KMS-11 (cell line): ENCODE results near the gene SPECC1.
"Not testable (repeated sequence)": the region's sequence is repeated elsewhere in the genome, so short reads cannot be mapped to it uniquely, and the experiment has no call there.

Source experiments
- H2AFZ ChIP-seq: fragments of 200-600 bp; sonication (generic); 2 replicates; pipeline ENCODE4 v1.6.1; 2016; ENCODE audit warnings: antibody characterized with exemption, mixed run types, low read depth
- H3K27ac ChIP-seq: fragments of 200-600 bp; sonication (generic); 2 replicates; pipeline ENCODE4 v1.6.1; 2016; ENCODE audit warnings: mild to moderate bottlenecking, mixed run types
- H3K27me3 ChIP-seq: fragments of 200-600 bp; sonication (generic); 2 replicates; pipeline ENCODE4 v1.6.1; 2017; ENCODE audit warnings: mild to moderate bottlenecking, low read depth, mixed run types, moderate library complexity; ENCODE audit not compliant: insufficient read depth
- H3K36me3 ChIP-seq: fragments of 200-600 bp; sonication (generic); 2 replicates; pipeline ENCODE4 v1.6.1; 2017; ENCODE audit warnings: mild to moderate bottlenecking, mixed run types; ENCODE audit not compliant: insufficient read depth
- H3K4me1 ChIP-seq: fragments of 200-600 bp; sonication (generic); 2 replicates; pipeline ENCODE4 v1.6.1; 2016; ENCODE audit warnings: mild to moderate bottlenecking, low read depth, mixed run types; ENCODE audit not compliant: poor library complexity, severe bottlenecking
- H3K4me2 ChIP-seq: fragments of 200-600 bp; sonication (generic); 2 replicates; pipeline ENCODE4 v1.7.0; 2016; ENCODE audit warnings: mild to moderate bottlenecking, mixed run types
- H3K4me3 ChIP-seq: fragments of 200-600 bp; sonication (generic); IDR thresholded peaks from 2 replicates; pipeline ENCODE4 v1.6.1; 2017; ENCODE audit warnings: low read depth, low read length, mixed read lengths; ENCODE audit not compliant: insufficient read depth
- H3K79me2 ChIP-seq: fragments of 200-600 bp; sonication (generic); 2 replicates; pipeline ENCODE4 v1.6.1; 2016; ENCODE audit warnings: low read depth, mixed run types; ENCODE audit not compliant: insufficient read depth
- H3K9ac ChIP-seq: fragments of 200-600 bp; sonication (generic); 2 replicates; pipeline ENCODE4 v1.6.1; 2016; ENCODE audit warnings: mild to moderate bottlenecking, mixed run types
- H4K20me1 ChIP-seq: fragments of 200-600 bp; sonication (generic); 2 replicates; pipeline ENCODE4 v1.6.1; 2016; ENCODE audit warnings: mild to moderate bottlenecking, mixed run types; ENCODE audit not compliant: insufficient read depth
- TF ChIP-seq, protein P1 (sequence below): fragments of 200-600 bp; sonication (generic); conservative IDR thresholded peaks from 2 replicates; pipeline ENCODE4 v1.6.1; 2017; ENCODE audit warnings: low read depth, mild to moderate bottlenecking, antibody characterized with exemption, low read length, moderate library complexity, mixed read lengths

Gene SPECC1

GRCh38 chr17:20072692-20072992 is 63.5 kb downstream of the SPECC1 start:
- Histone ChIP-seq H3K9ac (peak overlapping the region; percentile 21; the same call in 1 of the 2 replicates), H3K4me2 (peak overlapping the region; percentile 86), H4K20me1 (no peaks in the 10 kb centered on the region), H3K27ac (peak overlapping the region; percentile 78), H2AFZ (peak overlapping the region; percentile 72; the same call in 1 of the 2 replicates), H3K27me3 (no peaks in the 10 kb centered on the region), H3K79me2 (no peaks in the 10 kb centered on the region), H3K36me3 (no peaks in the 10 kb centered on the region), H3K4me3 (no peak overlapping the region), H3K4me1 (peaks cover 31% of the 10 kb centered on the region)
- TF ChIP-seq, protein P1, sequence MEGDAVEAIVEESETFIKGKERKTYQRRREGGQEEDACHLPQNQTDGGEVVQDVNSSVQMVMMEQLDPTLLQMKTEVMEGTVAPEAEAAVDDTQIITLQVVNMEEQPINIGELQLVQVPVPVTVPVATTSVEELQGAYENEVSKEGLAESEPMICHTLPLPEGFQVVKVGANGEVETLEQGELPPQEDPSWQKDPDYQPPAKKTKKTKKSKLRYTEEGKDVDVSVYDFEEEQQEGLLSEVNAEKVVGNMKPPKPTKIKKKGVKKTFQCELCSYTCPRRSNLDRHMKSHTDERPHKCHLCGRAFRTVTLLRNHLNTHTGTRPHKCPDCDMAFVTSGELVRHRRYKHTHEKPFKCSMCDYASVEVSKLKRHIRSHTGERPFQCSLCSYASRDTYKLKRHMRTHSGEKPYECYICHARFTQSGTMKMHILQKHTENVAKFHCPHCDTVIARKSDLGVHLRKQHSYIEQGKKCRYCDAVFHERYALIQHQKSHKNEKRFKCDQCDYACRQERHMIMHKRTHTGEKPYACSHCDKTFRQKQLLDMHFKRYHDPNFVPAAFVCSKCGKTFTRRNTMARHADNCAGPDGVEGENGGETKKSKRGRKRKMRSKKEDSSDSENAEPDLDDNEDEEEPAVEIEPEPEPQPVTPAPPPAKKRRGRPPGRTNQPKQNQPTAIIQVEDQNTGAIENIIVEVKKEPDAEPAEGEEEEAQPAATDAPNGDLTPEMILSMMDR: no peak

DNA sequence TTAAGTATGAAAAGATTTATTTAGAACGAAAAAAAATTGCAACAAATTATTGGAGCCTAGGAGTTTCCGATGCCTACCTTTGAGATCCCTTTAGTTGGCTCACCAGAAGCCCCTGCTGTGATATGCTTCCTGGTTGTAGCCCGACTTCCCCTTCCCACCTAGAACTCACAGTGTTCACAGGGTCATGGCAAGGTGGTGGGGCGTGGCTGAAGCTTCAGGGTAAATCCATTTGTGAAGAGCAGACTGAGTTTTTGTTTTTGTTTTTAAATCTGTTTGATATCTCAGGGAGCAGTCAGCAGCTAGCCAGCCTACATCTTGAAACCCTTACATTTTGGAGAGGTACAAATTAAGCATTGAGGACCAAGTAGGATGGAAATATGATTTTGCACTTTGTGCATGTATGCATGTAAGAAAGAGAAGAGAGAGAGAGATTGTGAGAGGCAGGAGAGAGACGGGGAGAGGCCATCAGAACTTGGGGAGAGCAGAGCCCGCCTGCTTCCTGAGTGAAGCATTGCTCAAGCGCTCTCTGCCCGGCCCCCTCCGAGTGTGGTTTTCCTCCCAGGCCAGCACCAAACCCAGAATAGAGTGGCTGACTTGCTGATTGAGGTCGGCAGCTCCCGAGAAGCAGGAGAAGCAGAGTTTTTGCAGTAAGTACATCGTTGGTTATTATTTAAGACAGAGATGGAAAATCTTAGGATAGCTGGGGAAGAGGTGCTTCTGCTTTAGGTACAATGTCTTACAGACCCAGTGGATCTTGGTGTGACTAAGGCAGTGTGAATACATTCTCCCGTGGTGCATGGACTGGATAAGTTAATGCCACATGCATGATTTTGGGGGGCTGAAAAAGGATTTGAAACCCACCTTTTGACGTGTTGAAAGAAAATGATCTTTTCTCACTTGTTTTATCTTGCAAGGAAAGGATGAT is 64.2 kb downstream of the SPECC1 start:
- Histone ChIP-seq H2AFZ (peak overlapping the region; percentile 72; the same call in 1 of the 2 replicates), H3K4me3 (no peak overlapping the region), H3K9ac (peak overlapping the region; percentile 21; the same call in 1 of the 2 replicates), H3K4me1 (peaks cover 31% of the 10 kb centered on the region), H3K27me3 (no peaks in the 10 kb centered on the region), H4K20me1 (no peaks in the 10 kb centered on the region), H3K27ac (peak overlapping the region; percentile 78), H3K4me2 (peak overlapping the region; percentile 86), H3K79me2 (no peaks in the 10 kb centered on the region), H3K36me3 (no peaks in the 10 kb centered on the region)
- TF ChIP-seq, protein P1: no peak

- H3K79me2 ChIP-seq: no peaks in the 10 kb centered on the region
- H3K4me3 ChIP-seq: no peak overlapping the region
- H4K20me1 ChIP-seq: no peaks in the 10 kb centered on the region
- peak overlapping the region; percentile 78 for H3K27ac ChIP-seq
- H3K36me3 ChIP-seq: no peaks in the 10 kb centered on the region
- no peaks in the 10 kb centered on the region for H3K27me3 ChIP-seq
- H3K4me1 ChIP-seq: peaks cover 31% of the 10 kb centered on the region
- H3K4me2 ChIP-seq: peak overlapping the region; percentile 86
- no peak overlapping the region for H3K9ac ChIP-seq
- TF ChIP-seq, protein P1: no peak
- H2AFZ ChIP-seq: peak overlapping the region; percentile 72; the same call in 1 of the 2 replicates
These were observed 64.8 kb downstream of the SPECC1 start for GRCh38 chr17:20074001-20074400.

DNA sequence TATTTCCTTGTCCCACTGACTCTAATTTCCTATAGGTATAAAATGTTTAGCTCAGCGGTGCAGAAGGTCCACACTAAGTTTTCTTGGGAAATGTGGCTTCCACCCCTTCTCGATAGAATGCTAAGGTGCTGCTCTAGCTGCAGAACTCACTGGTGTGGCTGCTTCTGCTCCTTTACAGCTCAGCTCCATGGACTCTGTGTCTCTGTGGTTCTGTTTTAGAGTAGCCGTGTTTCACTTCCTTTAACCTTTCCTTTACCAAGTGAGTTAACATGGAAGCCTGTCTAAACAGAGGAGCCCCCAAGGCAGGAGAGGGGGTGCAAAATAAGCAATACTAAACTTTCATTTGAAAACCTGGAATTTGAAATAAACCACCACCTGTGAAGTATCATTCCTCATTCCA is 65.3 kb downstream of the SPECC1 start:
- peak overlapping the region; percentile 86 for H3K4me2 ChIP-seq
- H3K9ac ChIP-seq: no peak overlapping the region
- H3K4me3 ChIP-seq: no peak overlapping the region
- no peaks in the 10 kb centered on the region for H4K20me1 ChIP-seq
- H3K27me3 ChIP-seq: no peaks in the 10 kb centered on the region
- peak overlapping the region; percentile 78; the same call in 1 of the 2 replicates for H3K27ac ChIP-seq
- TF ChIP-seq, protein P1: no peak
- H3K79me2 ChIP-seq: no peaks in the 10 kb centered on the region
- no peaks in the 10 kb centered on the region for H3K36me3 ChIP-seq
- no peak overlapping the region; the same call in 1 of the 2 replicates for H2AFZ ChIP-seq
- peaks cover 31% of the 10 kb centered on the region for H3K4me1 ChIP-seq

- not testable (repeated sequence) for H4K20me1 ChIP-seq, H3K36me3 ChIP-seq, H2AFZ ChIP-seq, H3K9ac ChIP-seq, H3K27me3 ChIP-seq, H3K4me2 ChIP-seq, H3K27ac ChIP-seq, H3K79me2 ChIP-seq, H3K4me3 ChIP-seq
- peaks cover 31% of the 10 kb centered on the region for H3K4me1 ChIP-seq
These were observed 67.0 kb downstream of the SPECC1 start for GRCh38 chr17:20076137-20076536.
